Esophagus squamous epithelium (tissue), 4 donors: ENCODE measurements around the gene ZNF521.

Experiments used
- POLR2A ChIP-seq, 4 donors: fragments of 450-650 bp; IDR thresholded peaks; one replicate each; pipeline ENCODE4 v1.6.1; 2017; ENCODE audit warnings: antibody characterized with exemption in 4 of 4, mild to moderate bottlenecking in 4 of 4, moderate library complexity in 3 of 4
- TF ChIP-seq, protein P1 (sequence below), 6 experiments: fragments of 450-650 bp in 4 of 6; fragments of 200-600 bp in 2 of 6; sonication (generic) in 2 of 6; IDR thresholded peaks; one replicate each; pipeline ENCODE4 v1.5.1; 2016 to 2019; ENCODE audit warnings: antibody characterized with exemption in 6 of 6, mild to moderate bottlenecking in 4 of 6, moderate library complexity in 4 of 6

DNA sequence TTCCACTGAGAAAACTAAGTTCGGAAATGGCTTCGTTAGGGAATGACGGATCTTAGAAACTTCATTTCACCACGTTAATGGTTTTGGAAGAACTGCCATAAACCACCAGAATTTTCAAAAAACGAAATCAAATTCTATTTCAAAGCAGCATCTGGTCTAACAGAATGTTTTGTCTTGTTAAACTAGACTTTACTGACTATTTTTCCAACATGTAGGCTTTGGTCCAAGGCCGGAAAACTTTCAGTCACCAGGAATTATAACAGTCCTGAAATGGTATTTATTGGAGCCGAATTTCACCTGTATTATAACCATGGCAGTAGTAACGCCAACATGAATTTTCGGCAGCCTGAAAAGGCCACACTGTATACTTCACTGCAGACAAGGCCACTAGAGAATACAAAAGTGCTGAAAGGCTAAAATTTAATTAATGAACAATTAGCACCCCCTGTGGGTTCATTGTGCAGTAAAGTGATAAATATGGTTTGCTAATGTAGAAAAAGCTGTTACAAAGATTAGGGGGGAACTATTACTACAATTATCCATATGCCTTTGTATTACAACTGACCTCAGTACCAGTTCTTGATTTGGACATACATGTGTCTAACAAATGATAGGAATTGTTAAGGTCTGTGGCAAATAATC is 116.4 kb downstream of the ZNF521 start:
- TF ChIP-seq, protein P1, sequence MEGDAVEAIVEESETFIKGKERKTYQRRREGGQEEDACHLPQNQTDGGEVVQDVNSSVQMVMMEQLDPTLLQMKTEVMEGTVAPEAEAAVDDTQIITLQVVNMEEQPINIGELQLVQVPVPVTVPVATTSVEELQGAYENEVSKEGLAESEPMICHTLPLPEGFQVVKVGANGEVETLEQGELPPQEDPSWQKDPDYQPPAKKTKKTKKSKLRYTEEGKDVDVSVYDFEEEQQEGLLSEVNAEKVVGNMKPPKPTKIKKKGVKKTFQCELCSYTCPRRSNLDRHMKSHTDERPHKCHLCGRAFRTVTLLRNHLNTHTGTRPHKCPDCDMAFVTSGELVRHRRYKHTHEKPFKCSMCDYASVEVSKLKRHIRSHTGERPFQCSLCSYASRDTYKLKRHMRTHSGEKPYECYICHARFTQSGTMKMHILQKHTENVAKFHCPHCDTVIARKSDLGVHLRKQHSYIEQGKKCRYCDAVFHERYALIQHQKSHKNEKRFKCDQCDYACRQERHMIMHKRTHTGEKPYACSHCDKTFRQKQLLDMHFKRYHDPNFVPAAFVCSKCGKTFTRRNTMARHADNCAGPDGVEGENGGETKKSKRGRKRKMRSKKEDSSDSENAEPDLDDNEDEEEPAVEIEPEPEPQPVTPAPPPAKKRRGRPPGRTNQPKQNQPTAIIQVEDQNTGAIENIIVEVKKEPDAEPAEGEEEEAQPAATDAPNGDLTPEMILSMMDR (IDR thresholded peaks at IDR 0.05): no peak
- no peak for TF ChIP-seq POLR2A (IDR thresholded peaks at IDR 0.05)
